ENCODE data around the gene HEXIM1.
A peak's percentile ranks its signal among the peaks of the same experiment; 100 is the strongest.

Gene HEXIM1

GRCh38 chr17:45170931-45171337 lies 22.7 kb downstream of the HEXIM1 start:
- TF ChIP-seq, protein P1, sequence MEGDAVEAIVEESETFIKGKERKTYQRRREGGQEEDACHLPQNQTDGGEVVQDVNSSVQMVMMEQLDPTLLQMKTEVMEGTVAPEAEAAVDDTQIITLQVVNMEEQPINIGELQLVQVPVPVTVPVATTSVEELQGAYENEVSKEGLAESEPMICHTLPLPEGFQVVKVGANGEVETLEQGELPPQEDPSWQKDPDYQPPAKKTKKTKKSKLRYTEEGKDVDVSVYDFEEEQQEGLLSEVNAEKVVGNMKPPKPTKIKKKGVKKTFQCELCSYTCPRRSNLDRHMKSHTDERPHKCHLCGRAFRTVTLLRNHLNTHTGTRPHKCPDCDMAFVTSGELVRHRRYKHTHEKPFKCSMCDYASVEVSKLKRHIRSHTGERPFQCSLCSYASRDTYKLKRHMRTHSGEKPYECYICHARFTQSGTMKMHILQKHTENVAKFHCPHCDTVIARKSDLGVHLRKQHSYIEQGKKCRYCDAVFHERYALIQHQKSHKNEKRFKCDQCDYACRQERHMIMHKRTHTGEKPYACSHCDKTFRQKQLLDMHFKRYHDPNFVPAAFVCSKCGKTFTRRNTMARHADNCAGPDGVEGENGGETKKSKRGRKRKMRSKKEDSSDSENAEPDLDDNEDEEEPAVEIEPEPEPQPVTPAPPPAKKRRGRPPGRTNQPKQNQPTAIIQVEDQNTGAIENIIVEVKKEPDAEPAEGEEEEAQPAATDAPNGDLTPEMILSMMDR (conservative IDR thresholded peaks at IDR 0.05; ENCODE audit: low read depth, low read length): no peak
- no peak overlapping the region for H2AFZ ChIP-seq (ENCODE audit: low read depth)
- no peak overlapping the region for H3K4me2 ChIP-seq
- no peaks in the 10 kb centered on the region for H4K20me1 ChIP-seq (ENCODE audit: insufficient read depth)
- no peak overlapping the region for H3K9ac ChIP-seq
- no peaks in the 10 kb centered on the region for H3K79me2 ChIP-seq (ENCODE audit: insufficient read depth, low read depth)
- no peak overlapping the region for H3K4me3 ChIP-seq (IDR thresholded peaks at IDR 0.05; ENCODE audit: insufficient read depth, low read depth, low read length)
- no peaks in the 10 kb centered on the region for H3K36me3 ChIP-seq (ENCODE audit: insufficient read depth)
- no peaks in the 10 kb centered on the region for H3K27me3 ChIP-seq (ENCODE audit: insufficient read depth, low read depth)
- no peak overlapping the region for H3K27ac ChIP-seq
- H3K4me1 ChIP-seq (ENCODE audit: low read depth, poor library complexity, severe bottlenecking): peaks cover 26% of the 10 kb centered on the region

GRCh38 chr17:45171338-45172231 lies 23.3 kb downstream of the HEXIM1 start:
- Histone ChIP-seq H3K4me3 (IDR thresholded peaks at IDR 0.05; ENCODE audit: insufficient read depth, low read depth, low read length) (no peak overlapping the region), H3K9ac (peak overlapping the region; percentile 69; the same call in 1 of the 2 replicates), H2AFZ (ENCODE audit: low read depth) (peak overlapping the region; percentile 66; the same call in 1 of the 2 replicates), H4K20me1 (ENCODE audit: insufficient read depth) (no peaks in the 10 kb centered on the region), H3K79me2 (ENCODE audit: insufficient read depth, low read depth) (no peaks in the 10 kb centered on the region), H3K27me3 (ENCODE audit: insufficient read depth, low read depth) (no peaks in the 10 kb centered on the region), H3K4me2 (peak overlapping the region; percentile 83; the same call in 1 of the 2 replicates), H3K27ac (peak overlapping the region; percentile 59; the same call in 1 of the 2 replicates), H3K4me1 (ENCODE audit: low read depth, poor library complexity, severe bottlenecking) (peaks cover 26% of the 10 kb centered on the region), H3K36me3 (ENCODE audit: insufficient read depth) (no peaks in the 10 kb centered on the region)
- TF ChIP-seq, protein P1 (conservative IDR thresholded peaks at IDR 0.05; ENCODE audit: low read depth, low read length): no peak

- H3K79me2 ChIP-seq (ENCODE audit: insufficient read depth, low read depth): no peaks in the 10 kb centered on the region
- peak overlapping the region; percentile 59; the same call in 1 of the 2 replicates for H3K27ac ChIP-seq
- TF ChIP-seq, protein P1 (conservative IDR thresholded peaks at IDR 0.05; ENCODE audit: low read depth, low read length): no peak
- H3K4me2 ChIP-seq: peak overlapping the region; percentile 83; the same call in 1 of the 2 replicates
- no peak overlapping the region for H3K4me3 ChIP-seq (IDR thresholded peaks at IDR 0.05; ENCODE audit: insufficient read depth, low read depth, low read length)
- H4K20me1 ChIP-seq (ENCODE audit: insufficient read depth): no peaks in the 10 kb centered on the region
- H3K9ac ChIP-seq: peak overlapping the region; percentile 69; the same call in 1 of the 2 replicates
- peaks cover 26% of the 10 kb centered on the region for H3K4me1 ChIP-seq (ENCODE audit: low read depth, poor library complexity, severe bottlenecking)
- H3K36me3 ChIP-seq (ENCODE audit: insufficient read depth): no peaks in the 10 kb centered on the region
- H2AFZ ChIP-seq (ENCODE audit: low read depth): peak overlapping the region; percentile 66
- no peaks in the 10 kb centered on the region for H3K27me3 ChIP-seq (ENCODE audit: insufficient read depth, low read depth)
Observed at GRCh38 chr17:45172232-45172540, 23.9 kb downstream of the HEXIM1 start.

DNA sequence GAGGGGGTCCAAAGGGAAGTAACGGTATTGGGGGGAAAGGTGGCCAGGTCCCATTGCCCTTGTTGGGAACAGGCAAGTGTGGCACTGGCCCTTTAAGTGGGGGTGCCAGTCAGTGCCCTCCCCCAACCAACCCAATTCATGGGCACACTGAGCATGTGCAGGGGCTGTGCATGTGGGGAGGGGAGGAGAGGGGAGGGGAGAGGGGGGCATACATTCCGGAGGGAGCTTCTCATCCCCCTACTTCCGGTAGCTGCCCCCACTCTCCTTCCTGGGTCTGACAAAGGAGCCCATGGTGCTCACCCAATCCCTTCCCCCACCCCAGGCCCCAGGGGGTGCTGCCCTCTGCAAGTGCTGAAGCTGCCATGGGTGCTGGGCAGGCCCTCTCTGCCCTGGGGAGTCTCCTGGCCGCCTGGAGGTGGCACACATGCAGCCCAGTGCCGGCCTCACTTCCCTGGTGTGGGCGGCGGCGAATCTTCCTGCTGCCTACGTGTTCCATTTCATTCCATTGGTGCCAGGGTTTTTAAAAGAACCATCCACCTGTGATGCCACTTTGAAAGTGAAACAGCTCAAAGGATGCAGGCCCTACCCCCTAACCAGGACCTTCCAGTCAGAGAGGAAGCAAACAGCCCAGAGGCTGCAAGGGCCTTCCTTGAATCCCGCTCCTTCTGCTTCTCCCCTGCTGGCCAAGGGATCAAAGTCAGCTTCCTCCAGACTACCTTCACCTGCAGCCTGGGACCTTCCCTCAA lies 24.4 kb downstream of the HEXIM1 start:
- H3K4me3 ChIP-seq (IDR thresholded peaks at IDR 0.05; ENCODE audit: insufficient read depth, low read depth, low read length): no peak overlapping the region
- no peaks in the 10 kb centered on the region for H4K20me1 ChIP-seq (ENCODE audit: insufficient read depth)

More for the DNA sequence above, 24.4 kb downstream of the HEXIM1 start:
- TF ChIP-seq, protein P1 (conservative IDR thresholded peaks at IDR 0.05; ENCODE audit: low read depth, low read length): no peak
- Histone ChIP-seq H3K27me3 (ENCODE audit: insufficient read depth, low read depth) (no peaks in the 10 kb centered on the region), H3K9ac (peak overlapping the region; percentile 69), H3K36me3 (ENCODE audit: insufficient read depth) (no peaks in the 10 kb centered on the region), H3K4me2 (peak overlapping the region; percentile 83), H3K4me1 (ENCODE audit: low read depth, poor library complexity, severe bottlenecking) (peaks cover 26% of the 10 kb centered on the region), H3K27ac (peak overlapping the region; percentile 59), H3K79me2 (ENCODE audit: insufficient read depth, low read depth) (no peaks in the 10 kb centered on the region), H2AFZ (ENCODE audit: low read depth) (peak overlapping the region; percentile 66)
